Measurements from ENCODE around the gene RO60. TPM values are rescaled to one million over a fixed set of nuclear protein-coding genes. Genes with fewer than 3 reads are reported as not detected.
"Not testable (repeated sequence)": the region's sequence is repeated elsewhere in the genome, so short reads cannot be mapped to it uniquely, and the experiment has no call there.

The RO60 gene
- total RNA-seq, 4 donors from 2014 or later: 40.3 to 106 (median 64.4) TPM

- no peak for DNase-seq (ENCODE audit: low spot score in 2 of 2)
- TF ChIP-seq, protein P1, sequence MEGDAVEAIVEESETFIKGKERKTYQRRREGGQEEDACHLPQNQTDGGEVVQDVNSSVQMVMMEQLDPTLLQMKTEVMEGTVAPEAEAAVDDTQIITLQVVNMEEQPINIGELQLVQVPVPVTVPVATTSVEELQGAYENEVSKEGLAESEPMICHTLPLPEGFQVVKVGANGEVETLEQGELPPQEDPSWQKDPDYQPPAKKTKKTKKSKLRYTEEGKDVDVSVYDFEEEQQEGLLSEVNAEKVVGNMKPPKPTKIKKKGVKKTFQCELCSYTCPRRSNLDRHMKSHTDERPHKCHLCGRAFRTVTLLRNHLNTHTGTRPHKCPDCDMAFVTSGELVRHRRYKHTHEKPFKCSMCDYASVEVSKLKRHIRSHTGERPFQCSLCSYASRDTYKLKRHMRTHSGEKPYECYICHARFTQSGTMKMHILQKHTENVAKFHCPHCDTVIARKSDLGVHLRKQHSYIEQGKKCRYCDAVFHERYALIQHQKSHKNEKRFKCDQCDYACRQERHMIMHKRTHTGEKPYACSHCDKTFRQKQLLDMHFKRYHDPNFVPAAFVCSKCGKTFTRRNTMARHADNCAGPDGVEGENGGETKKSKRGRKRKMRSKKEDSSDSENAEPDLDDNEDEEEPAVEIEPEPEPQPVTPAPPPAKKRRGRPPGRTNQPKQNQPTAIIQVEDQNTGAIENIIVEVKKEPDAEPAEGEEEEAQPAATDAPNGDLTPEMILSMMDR (IDR thresholded peaks at IDR 0.05): no peak
- no peak for TF ChIP-seq POLR2A (IDR thresholded peaks at IDR 0.05)
- intact Hi-C loops (cut with DNase I; ENCODE audit: low total_unique reads): no loop called here
- no peak overlapping the region for H3K4me3 ChIP-seq (ENCODE audit: low read depth, poor library complexity, severe bottlenecking)
These were observed 42.6 kb upstream of the RO60 start for GRCh38 chr1:193016788-193017187.

DNA sequence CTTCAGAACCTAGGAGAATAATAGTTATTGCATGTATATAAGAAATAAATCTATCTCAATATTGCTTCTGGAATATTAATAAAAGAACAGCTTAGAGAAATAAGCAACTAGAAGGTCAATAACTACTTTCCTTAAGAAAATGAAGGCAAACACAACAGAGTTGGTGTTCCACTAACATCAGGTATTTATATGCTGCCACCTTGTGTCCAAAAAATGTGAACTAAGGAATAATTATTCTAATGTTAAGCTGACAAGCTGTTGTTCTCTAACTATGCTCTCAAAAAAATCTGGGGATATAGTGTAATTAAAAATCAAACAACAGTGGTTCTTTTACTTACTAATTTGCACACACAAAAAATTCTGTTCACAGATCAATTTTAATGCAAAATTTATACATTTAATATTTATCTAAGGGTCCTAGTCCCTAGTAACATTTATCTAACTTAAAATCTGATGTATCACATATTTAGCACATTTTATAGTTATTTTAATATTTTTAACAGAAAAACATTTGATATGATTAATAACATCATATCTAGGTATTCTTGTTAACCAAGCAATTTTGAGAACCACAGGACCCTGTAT lies 39.9 kb upstream of the RO60 start:
- intact Hi-C loops (cut with DNase I; ENCODE audit: low total_unique reads): loop anchor here (10.0 kb wide), 1 partner anchor 545 kb away; no protein-coding TSS in a partner anchor
- DNase-seq (ENCODE audit: low spot score in 2 of 2): no peak
- TF ChIP-seq, protein P1 (IDR thresholded peaks at IDR 0.05): no peak
- no peak for TF ChIP-seq POLR2A (IDR thresholded peaks at IDR 0.05)
- H3K4me3 ChIP-seq (ENCODE audit: low read depth, poor library complexity, severe bottlenecking): no peak overlapping the region

DNA sequence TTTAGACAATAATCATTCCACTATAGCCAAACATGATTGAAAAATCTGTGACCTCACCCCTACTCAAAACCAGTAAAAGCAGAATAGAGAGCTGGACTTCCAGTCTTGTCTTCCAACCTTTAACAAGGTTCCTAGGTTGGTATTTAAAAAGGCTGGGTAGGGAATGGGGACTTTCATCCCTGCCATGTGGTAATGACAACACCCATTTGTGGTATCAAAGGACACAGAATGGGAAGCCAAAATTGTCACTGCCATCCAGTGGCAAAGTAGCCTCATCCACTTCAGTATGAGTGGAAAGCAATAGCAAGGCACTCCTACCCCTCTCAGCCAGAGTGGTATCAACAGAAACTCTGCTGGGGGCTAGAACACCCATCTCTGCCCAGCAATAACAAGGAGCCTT lies 34.2 kb upstream of the RO60 start:
- no peak for DNase-seq (ENCODE audit: low spot score in 2 of 2)
- no peak overlapping the region for H3K4me3 ChIP-seq (ENCODE audit: low read depth, poor library complexity, severe bottlenecking)
- TF ChIP-seq POLR2A (IDR thresholded peaks at IDR 0.05): no peak
- TF ChIP-seq, protein P1 (IDR thresholded peaks at IDR 0.05): no peak
- intact Hi-C loops (cut with DNase I; ENCODE audit: low total_unique reads): loop anchor here (10.0 kb wide), 1 partner anchor 550 kb away; no protein-coding TSS in a partner anchor

DNA sequence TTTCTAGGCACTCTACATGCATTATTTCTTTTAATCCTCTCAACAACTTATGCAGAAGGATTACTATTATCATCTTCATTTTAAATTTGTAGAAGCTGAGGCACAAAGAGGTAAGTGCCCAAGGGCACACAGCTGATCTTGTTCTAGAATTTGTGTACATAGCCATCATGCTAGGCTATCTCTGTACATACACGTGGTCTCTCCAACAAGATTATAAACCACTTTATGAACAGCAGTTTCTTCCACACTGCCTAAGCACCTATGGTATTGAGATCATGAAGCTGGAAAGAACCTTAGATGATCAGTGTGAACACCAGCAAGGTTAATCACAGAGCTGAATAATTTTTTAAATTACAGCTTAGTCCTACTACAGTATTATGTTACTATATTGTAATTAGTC lies 29.1 kb upstream of the RO60 start:
- H3K4me3 ChIP-seq (ENCODE audit: low read depth, poor library complexity, severe bottlenecking): no peak overlapping the region
- TF ChIP-seq, protein P1 (IDR thresholded peaks at IDR 0.05): no peak
- TF ChIP-seq POLR2A (IDR thresholded peaks at IDR 0.05): no peak
- intact Hi-C loops (cut with DNase I; ENCODE audit: low total_unique reads): no loop called here
- WGBS, 2 donors: 64 to 66% methylated on average over 1 of the region's 1 CpG
- no peak for DNase-seq (ENCODE audit: low spot score in 2 of 2)

GRCh38 chr1:193031431-193031830 lies 28.0 kb upstream of the RO60 start:
- DNase-seq (ENCODE audit: low spot score in 2 of 2): no peak
- TF ChIP-seq, protein P1 (IDR thresholded peaks at IDR 0.05): no peak
- TF ChIP-seq POLR2A (IDR thresholded peaks at IDR 0.05): no peak
- H3K4me3 ChIP-seq (ENCODE audit: low read depth, poor library complexity, severe bottlenecking): no peak overlapping the region
- intact Hi-C loops (cut with DNase I; ENCODE audit: low total_unique reads): no loop called here
- 92% methylated on average over 2 of the region's 2 CpGs for WGBS, 2 donors

- intact Hi-C loops (cut with DNase I; ENCODE audit: low total_unique reads); DNase-seq (ENCODE audit: low spot score in 2 of 2); H3K4me3 ChIP-seq (ENCODE audit: low read depth, poor library complexity, severe bottlenecking): not testable (repeated sequence)
- 93 to 94% methylated on average over 9 of the region's 9 CpGs for whole genome bisulfite sequencing, 2 donors
These were observed 26.6 kb upstream of the RO60 start for GRCh38 chr1:193032643-193033427.

All from lower leg skin (tissue), 4 donors.